ENCODE results near the gene DCAF10. TPM values are rescaled to one million over a fixed set of nuclear protein-coding genes. Genes with fewer than 3 reads are reported as not detected.

The DCAF10 gene
- total and polyA plus RNA-seq, 4 donors, result 9.7 to 22.2 (median 15.3) TPM

DNA sequence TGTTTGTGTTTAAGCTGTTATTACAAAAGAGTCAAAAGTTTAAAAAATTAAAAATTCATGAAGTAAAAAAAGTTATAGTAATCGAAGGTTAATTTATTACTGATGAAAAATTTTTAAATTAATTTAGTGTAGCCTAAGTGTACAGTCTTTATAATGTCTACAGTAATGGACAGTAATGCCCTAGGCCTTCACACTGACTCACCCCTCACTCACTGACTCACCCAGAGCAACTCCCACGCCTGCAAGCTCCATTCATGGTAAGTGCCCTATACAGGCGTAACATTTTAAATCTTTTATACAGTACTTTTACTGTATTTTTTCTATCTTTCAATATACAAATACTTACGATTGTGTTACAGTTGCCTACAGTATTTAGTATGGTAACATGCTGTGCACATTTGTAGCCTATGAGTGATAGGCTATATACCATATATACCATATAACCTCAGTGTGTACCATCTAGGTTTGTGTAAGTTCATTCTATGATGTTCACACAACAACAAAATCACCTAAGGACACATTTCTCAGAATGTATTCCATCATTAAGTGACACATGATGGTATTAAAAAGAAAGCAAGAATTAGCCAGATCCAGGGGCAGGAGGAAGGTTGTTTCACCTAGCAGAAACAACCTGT, 40.1 kb downstream of the DCAF10 start:
- Histone ChIP-seq H3K4me3 (ENCODE audit: low read depth in 1 of 3, low read length in 3 of 3) (no peak overlapping the region), H3K36me3 (ENCODE audit: control insufficient read depth in 4 of 4, insufficient read depth in 3 of 4, low read depth in 1 of 4, low read length in 3 of 4) (peaks cover 0 to 9% (median 3%) of the 10 kb centered on the region in 4 donors), H3K4me1 (ENCODE audit: control insufficient read depth in 4 of 4, insufficient read depth in 4 of 4, low read length in 3 of 4) (no peaks in the 10 kb centered on the region), H3K9me3 (ENCODE audit: control insufficient read depth in 4 of 4, low read length in 3 of 4) (no peaks in the 10 kb centered on the region), H3K9ac (ENCODE audit: low read depth in 1 of 2, low read length in 2 of 2) (no peak overlapping the region), H3K27me3 (ENCODE audit: control insufficient read depth in 4 of 4, insufficient read depth in 4 of 4, low read length in 3 of 4) (no peaks in the 10 kb centered on the region), H3K27ac (ENCODE audit: low read depth in 1 of 2, low read length in 2 of 2) (no peak overlapping the region)
- TF ChIP-seq RXRA (IDR thresholded peaks at IDR 0.05) (no peak), EGR1 (IDR thresholded peaks at IDR 0.05; ENCODE audit: low read depth in 2 of 2) (no peak), FOXA2 (IDR thresholded peaks at IDR 0.05) (no peak)
- no peak for DNase-seq (ENCODE audit: low spot score)
- 96% methylated on average over 4 of the region's 4 CpGs for WGBS

GRCh38 chr9:37852222-37852621, 51.6 kb downstream of the DCAF10 start:
- TF ChIP-seq NR2F2 (IDR thresholded peaks at IDR 0.05) (no peak), YY1 (IDR thresholded peaks at IDR 0.05) (no peak), RAD21 (IDR thresholded peaks at IDR 0.05) (no peak), JUND (IDR thresholded peaks at IDR 0.05) (no peak), HNF4A (conservative IDR thresholded peaks at IDR 0.05) (no peak), SP1 (IDR thresholded peaks at IDR 0.05) (no peak), RXRA (IDR thresholded peaks at IDR 0.05) (no peak), GABPA (IDR thresholded peaks at IDR 0.05 in 1 of 2, conservative IDR thresholded peaks at IDR 0.05 in 1 of 2) (no peak), ZBTB33 (IDR thresholded peaks at IDR 0.05) (no peak), FOXA2 (IDR thresholded peaks at IDR 0.05) (no peak), CTCF (IDR thresholded peaks at IDR 0.05; ENCODE audit: low read depth, low read length, missing input control) (no peak), EGR1 (IDR thresholded peaks at IDR 0.05; ENCODE audit: low read depth in 2 of 2) (no peak)
- no peaks in the 10 kb centered on the region for H3K4me1 ChIP-seq (ENCODE audit: control insufficient read depth in 4 of 4, insufficient read depth in 4 of 4, low read length in 3 of 4)
- H3K4me3 ChIP-seq (ENCODE audit: low read depth in 1 of 3, low read length in 3 of 3), result no peak overlapping the region
- H3K36me3 ChIP-seq (ENCODE audit: control insufficient read depth in 4 of 4, insufficient read depth in 3 of 4, low read depth in 1 of 4, low read length in 3 of 4), result peaks cover 0 to 2% (median under 1%) of the 10 kb centered on the region in 4 donors
- H3K27ac ChIP-seq (ENCODE audit: low read depth in 1 of 2, low read length in 2 of 2), result no peak overlapping the region
- no peak for DNase-seq (ENCODE audit: low spot score)
- WGBS, result 98% methylated on average over 2 of the region's 2 CpGs
- no peak overlapping the region for H3K9ac ChIP-seq (ENCODE audit: low read depth in 1 of 2, low read length in 2 of 2)
- no peaks in the 10 kb centered on the region for H3K9me3 ChIP-seq (ENCODE audit: control insufficient read depth in 4 of 4, low read length in 3 of 4)
- H3K27me3 ChIP-seq (ENCODE audit: control insufficient read depth in 4 of 4, insufficient read depth in 4 of 4, low read length in 3 of 4), result no peaks in the 10 kb centered on the region

DNA sequence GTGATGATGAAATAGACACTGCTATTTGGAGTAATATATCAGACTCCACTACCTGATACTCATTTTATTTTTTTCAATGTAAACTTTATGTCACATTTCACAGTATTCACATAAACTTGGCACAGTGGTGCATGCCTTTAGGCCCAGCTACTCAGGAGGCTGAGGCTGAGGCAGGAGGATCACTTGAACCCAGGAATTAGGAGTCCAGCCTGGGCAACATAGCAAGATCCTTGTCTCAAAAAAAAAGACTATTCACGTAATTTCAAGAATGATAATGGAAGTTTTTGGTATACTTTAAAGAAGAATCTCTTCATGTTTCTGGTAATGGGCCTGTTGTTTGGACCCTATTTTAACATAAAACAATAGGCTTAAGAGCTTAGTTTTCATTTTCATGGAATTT, 56.0 kb downstream of the DCAF10 start:
- no peaks in the 10 kb centered on the region for H3K9me3 ChIP-seq (ENCODE audit: control insufficient read depth in 4 of 4, low read length in 3 of 4)
- H3K4me3 ChIP-seq (ENCODE audit: low read depth in 1 of 3, low read length in 3 of 3), result no peak overlapping the region
- peaks cover 2 to 26% (median 24%) of the 10 kb centered on the region in 4 donors for H3K36me3 ChIP-seq (ENCODE audit: control insufficient read depth in 4 of 4, insufficient read depth in 3 of 4, low read depth in 1 of 4, low read length in 3 of 4)
- 99% methylated on average over 1 of the region's 1 CpG for WGBS
- no peak overlapping the region for H3K9ac ChIP-seq (ENCODE audit: low read depth in 1 of 2, low read length in 2 of 2)
- DNase-seq (ENCODE audit: low spot score), result no peak
- no peaks in the 10 kb centered on the region for H3K27me3 ChIP-seq (ENCODE audit: control insufficient read depth in 4 of 4, insufficient read depth in 4 of 4, low read length in 3 of 4)
- no peak overlapping the region for H3K27ac ChIP-seq (ENCODE audit: low read depth in 1 of 2, low read length in 2 of 2)
- no peaks in the 10 kb centered on the region for H3K4me1 ChIP-seq (ENCODE audit: control insufficient read depth in 4 of 4, insufficient read depth in 4 of 4, low read length in 3 of 4)
- TF ChIP-seq FOXA1 (IDR thresholded peaks at IDR 0.05) (no peak), HNF4G (IDR thresholded peaks at IDR 0.05) (no peak), TAF1 (conservative IDR thresholded peaks at IDR 0.05) (no peak), RAD21 (IDR thresholded peaks at IDR 0.05) (no peak), EGR1 (IDR thresholded peaks at IDR 0.05; ENCODE audit: low read depth in 2 of 2) (no peak), NR2F2 (IDR thresholded peaks at IDR 0.05) (no peak), RXRA (IDR thresholded peaks at IDR 0.05) (no peak), YY1 (IDR thresholded peaks at IDR 0.05) (no peak), JUND (IDR thresholded peaks at IDR 0.05) (no peak), HNF4A (conservative IDR thresholded peaks at IDR 0.05) (no peak), FOXA2 (IDR thresholded peaks at IDR 0.05) (no peak), SP1 (IDR thresholded peaks at IDR 0.05) (no peak), CTCF (IDR thresholded peaks at IDR 0.05; ENCODE audit: low read depth, low read length, missing input control) (no peak)
- TF ChIP-seq, protein P1, sequence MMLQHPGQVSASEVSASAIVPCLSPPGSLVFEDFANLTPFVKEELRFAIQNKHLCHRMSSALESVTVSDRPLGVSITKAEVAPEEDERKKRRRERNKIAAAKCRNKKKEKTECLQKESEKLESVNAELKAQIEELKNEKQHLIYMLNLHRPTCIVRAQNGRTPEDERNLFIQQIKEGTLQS (IDR thresholded peaks at IDR 0.05), result no peak
- TF ChIP-seq, protein P2, sequence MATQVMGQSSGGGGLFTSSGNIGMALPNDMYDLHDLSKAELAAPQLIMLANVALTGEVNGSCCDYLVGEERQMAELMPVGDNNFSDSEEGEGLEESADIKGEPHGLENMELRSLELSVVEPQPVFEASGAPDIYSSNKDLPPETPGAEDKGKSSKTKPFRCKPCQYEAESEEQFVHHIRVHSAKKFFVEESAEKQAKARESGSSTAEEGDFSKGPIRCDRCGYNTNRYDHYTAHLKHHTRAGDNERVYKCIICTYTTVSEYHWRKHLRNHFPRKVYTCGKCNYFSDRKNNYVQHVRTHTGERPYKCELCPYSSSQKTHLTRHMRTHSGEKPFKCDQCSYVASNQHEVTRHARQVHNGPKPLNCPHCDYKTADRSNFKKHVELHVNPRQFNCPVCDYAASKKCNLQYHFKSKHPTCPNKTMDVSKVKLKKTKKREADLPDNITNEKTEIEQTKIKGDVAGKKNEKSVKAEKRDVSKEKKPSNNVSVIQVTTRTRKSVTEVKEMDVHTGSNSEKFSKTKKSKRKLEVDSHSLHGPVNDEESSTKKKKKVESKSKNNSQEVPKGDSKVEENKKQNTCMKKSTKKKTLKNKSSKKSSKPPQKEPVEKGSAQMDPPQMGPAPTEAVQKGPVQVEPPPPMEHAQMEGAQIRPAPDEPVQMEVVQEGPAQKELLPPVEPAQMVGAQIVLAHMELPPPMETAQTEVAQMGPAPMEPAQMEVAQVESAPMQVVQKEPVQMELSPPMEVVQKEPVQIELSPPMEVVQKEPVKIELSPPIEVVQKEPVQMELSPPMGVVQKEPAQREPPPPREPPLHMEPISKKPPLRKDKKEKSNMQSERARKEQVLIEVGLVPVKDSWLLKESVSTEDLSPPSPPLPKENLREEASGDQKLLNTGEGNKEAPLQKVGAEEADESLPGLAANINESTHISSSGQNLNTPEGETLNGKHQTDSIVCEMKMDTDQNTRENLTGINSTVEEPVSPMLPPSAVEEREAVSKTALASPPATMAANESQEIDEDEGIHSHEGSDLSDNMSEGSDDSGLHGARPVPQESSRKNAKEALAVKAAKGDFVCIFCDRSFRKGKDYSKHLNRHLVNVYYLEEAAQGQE (IDR thresholded peaks at IDR 0.05), result no peak

All from liver (tissue), 9 donors.